T-helper 1 cell treated with Interleukin-12 subunit alpha and Interleukin-12 subunit beta and Interleukin-4 antibody, amounts not matched to agents 30 μg/mL and 1 μg/mL, for 36 hours (primary cell): ENCODE measurements around the gene FERD3L.
"Not testable (repeated sequence)": the region's sequence is repeated elsewhere in the genome, so short reads cannot be mapped to it uniquely, and the experiment has no call there.

Experiments used
- H3K27ac Mint-ChIP-seq: one replicate; pipeline ENCODE4 v1.8.0; 2021; ENCODE audit warnings: mild to moderate bottlenecking, mixed read lengths
- H3K27me3 Mint-ChIP-seq: one replicate; pipeline ENCODE4 v1.8.0; 2021; ENCODE audit warnings: low read depth, mixed read lengths
- H3K36me3 Mint-ChIP-seq: one replicate; pipeline ENCODE4 v1.8.0; 2021; ENCODE audit warnings: low read depth, mixed read lengths
- H3K4me1 Mint-ChIP-seq: one replicate; pipeline ENCODE4 v1.8.0; 2021; ENCODE audit warnings: low read depth, mixed read lengths
- H3K4me3 Mint-ChIP-seq: one replicate; pipeline ENCODE4 v1.8.0; 2021; ENCODE audit warnings: mild to moderate bottlenecking, moderate library complexity, mixed read lengths
- H3K9me3 Mint-ChIP-seq: one replicate; pipeline ENCODE4 v1.8.0; 2021; ENCODE audit warnings: mixed read lengths

FERD3L gene, protein sequence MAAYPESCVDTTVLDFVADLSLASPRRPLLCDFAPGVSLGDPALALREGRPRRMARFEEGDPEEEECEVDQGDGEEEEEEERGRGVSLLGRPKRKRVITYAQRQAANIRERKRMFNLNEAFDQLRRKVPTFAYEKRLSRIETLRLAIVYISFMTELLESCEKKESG

GRCh38 chr7:19144661-19145433 lies at the start of gene FERD3L:
TSS of gene FERD3L (minus strand) at chr7:19145421. CDS start at chr7:19145362, 59 bp downstream.
- H3K9me3 Mint-ChIP-seq = no peaks in the 10 kb centered on the region
- H3K27ac Mint-ChIP-seq = peak within 1 kb of the TSS; percentile 24
- no peak within 1 kb of the TSS for H3K4me3 Mint-ChIP-seq
- peaks cover 43% of the 10 kb centered on the region for H3K27me3 Mint-ChIP-seq
- no peaks in the 10 kb centered on the region for H3K4me1 Mint-ChIP-seq
- H3K36me3 Mint-ChIP-seq = no peaks in the 10 kb centered on the region

DNA sequence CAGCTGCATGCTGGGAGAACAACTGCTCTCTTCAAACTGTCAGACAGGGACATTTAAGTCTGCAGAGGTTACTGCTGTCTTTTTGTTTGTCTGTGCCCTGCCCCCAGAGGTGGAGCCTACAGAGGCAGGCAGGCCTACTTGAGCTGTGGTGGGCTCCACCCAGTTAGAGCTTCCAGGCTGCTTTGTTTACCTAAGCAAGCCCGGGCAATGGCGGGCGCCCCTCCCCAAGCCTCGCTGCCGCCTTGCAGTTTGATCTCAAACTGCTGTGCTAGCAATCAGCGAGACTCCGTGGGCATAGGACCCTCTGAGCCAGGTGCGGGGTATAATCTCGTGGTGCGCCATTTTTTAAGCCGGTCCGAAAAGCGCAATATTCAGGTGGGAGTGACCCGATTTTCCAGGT lies 49.2 kb upstream of the FERD3L start:
- not testable (repeated sequence) for H3K36me3 Mint-ChIP-seq, H3K4me3 Mint-ChIP-seq, H3K27ac Mint-ChIP-seq, H3K4me1 Mint-ChIP-seq, H3K9me3 Mint-ChIP-seq, H3K27me3 Mint-ChIP-seq

DNA sequence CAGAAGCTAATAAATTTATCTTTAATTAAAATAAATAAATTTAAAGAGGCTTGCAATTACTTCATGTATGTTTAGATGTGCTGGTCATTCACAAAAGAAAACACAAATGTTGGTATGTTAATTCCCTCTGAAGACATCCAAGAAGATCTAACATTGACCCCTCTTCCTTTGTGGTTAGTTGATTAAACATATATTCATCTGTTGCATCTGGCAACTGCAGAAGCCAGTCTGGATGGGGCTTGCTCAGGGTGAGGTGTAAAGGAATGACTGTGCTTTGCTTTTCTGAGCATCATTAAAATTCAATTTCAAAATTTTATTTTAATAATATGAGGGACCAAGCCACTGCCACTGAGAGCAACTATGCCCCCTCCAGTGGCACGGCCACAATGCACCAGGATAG lies 36.4 kb upstream of the FERD3L start:
- no peak overlapping the region for H3K27ac Mint-ChIP-seq
- no peaks in the 10 kb centered on the region for H3K27me3 Mint-ChIP-seq
- H3K4me1 Mint-ChIP-seq = no peaks in the 10 kb centered on the region
- no peaks in the 10 kb centered on the region for H3K36me3 Mint-ChIP-seq
- peaks cover 9% of the 10 kb centered on the region for H3K9me3 Mint-ChIP-seq
- H3K4me3 Mint-ChIP-seq = no peak overlapping the region

DNA sequence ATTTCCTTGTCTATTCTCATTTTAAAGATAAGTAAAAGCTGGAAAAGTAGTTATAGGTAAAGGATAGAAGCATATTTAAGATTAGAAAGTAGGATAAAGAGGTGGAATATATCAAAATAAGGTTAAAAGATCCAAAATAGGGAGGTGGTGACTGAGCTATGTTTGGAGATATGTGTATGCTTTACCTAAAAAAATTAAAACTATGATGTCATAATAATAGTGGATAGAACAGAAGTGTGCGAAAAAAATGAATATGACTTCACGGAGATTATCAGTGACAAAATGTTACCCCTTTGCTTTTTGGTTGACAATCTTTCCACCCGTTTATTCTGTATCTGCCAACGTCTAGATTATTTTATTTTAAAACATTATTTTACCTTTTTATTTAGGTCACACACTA lies 33.4 kb upstream of the FERD3L start:
- no peaks in the 10 kb centered on the region for H3K36me3 Mint-ChIP-seq
- H3K4me1 Mint-ChIP-seq = no peaks in the 10 kb centered on the region
- H3K9me3 Mint-ChIP-seq = peaks cover 6% of the 10 kb centered on the region
- no peak overlapping the region for H3K27ac Mint-ChIP-seq
- no peak overlapping the region for H3K4me3 Mint-ChIP-seq
- no peaks in the 10 kb centered on the region for H3K27me3 Mint-ChIP-seq

- Mint-ChIP-seq H3K36me3 (no peaks in the 10 kb centered on the region), H3K9me3 (peaks cover under 1% of the 10 kb centered on the region), H3K27ac (no peak overlapping the region), H3K4me3 (no peak overlapping the region), H3K27me3 (no peaks in the 10 kb centered on the region), H3K4me1 (no peaks in the 10 kb centered on the region)
These were observed 32.0 kb upstream of the FERD3L start for GRCh38 chr7:19177269-19177668.

DNA sequence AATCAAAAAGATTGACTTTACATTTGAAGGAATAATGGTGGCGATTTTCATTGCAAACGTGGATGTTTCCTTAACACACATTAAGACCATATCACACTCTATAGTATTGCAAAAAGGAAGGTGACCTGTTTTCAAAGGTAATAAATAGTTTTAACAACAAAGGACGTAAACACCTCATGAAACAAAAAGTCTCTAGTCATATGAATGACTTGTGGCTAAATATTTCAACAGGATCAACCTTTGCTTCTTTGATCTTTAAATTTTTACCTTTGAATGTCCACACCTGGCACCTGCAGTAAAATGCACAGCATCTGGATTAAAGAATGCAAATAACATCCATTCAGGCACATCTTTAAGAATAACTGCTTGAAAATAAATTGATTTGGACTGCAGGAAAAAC lies 30.0 kb upstream of the FERD3L start:
- Mint-ChIP-seq H3K27me3 (no peaks in the 10 kb centered on the region), H3K4me1 (no peaks in the 10 kb centered on the region), H3K36me3 (no peaks in the 10 kb centered on the region), H3K27ac (no peak overlapping the region), H3K9me3 (no peaks in the 10 kb centered on the region), H3K4me3 (no peak overlapping the region)

GRCh38 chr7:19161671-19162070 lies 16.4 kb upstream of the FERD3L start:
- Mint-ChIP-seq H3K27ac (no peak overlapping the region), H3K36me3 (no peaks in the 10 kb centered on the region), H3K4me3 (no peak overlapping the region), H3K9me3 (no peaks in the 10 kb centered on the region), H3K4me1 (no peaks in the 10 kb centered on the region), H3K27me3 (no peaks in the 10 kb centered on the region)

DNA sequence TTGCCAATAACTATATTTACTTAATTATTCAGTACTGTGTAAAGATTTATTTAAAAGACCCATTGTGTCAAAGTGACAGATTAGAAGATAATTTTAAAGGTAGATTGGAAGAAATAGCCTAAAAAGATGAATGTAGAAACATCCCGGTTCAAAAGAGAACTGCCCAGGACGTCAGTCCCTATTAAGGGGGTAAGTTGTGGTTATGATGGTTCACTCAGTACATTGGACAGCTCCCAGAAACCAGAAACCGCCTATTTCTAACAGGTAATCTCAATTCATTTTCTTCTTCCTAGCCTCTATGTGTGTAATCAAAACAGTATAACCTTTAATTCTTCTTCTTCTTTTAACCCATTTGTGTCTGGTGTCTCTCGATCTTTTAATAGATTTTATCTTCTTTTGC lies 1.5 kb upstream of the FERD3L start:
- Mint-ChIP-seq H3K27me3 (peaks cover 43% of the 10 kb centered on the region), H3K36me3 (no peaks in the 10 kb centered on the region), H3K27ac (no peak overlapping the region), H3K9me3 (no peaks in the 10 kb centered on the region), H3K4me1 (no peaks in the 10 kb centered on the region), H3K4me3 (no peak overlapping the region)

GRCh38 chr7:19145434-19146115 lies 354 bp upstream of the FERD3L start:
- Mint-ChIP-seq H3K9me3 (no peaks in the 10 kb centered on the region), H3K36me3 (no peaks in the 10 kb centered on the region), H3K4me1 (no peaks in the 10 kb centered on the region), H3K27me3 (peaks cover 43% of the 10 kb centered on the region), H3K27ac (no peak overlapping the region), H3K4me3 (no peak overlapping the region)

DNA sequence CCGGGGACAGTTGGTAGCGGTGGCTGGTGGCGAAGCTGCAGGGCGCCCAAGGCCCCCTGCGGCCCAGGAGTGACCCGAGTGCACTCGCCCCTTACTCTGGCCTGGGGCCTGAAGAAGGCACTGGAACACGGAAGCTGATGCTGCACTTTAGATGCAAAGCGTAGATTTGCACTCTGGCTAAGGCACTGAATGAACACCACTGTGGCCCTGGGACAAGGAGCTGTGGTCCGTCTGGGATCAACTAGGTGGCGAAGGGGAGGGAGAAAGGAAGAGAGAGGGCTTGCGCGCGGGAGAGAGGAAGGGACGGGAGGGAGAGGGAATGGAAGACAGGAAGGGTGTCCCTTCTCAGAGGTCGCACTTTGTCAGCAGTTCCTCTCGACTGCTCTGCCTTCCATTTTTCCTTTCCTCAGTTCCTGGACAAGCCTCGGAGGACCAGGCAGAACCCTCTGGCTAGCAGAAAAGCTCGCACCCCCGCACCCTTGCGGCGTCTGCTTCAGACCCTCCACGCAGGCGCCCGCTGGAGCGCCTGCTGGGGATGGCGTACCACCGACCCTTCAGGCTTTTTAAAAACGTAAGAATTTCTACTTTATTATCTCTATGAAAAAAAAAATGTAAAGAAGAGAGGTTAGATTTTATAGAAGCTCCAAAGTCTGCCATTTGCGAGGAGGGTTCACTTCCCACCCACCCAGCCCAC lies 1.2 kb downstream of the FERD3L start:
- Mint-ChIP-seq H3K9me3 (no peaks in the 10 kb centered on the region), H3K27ac (no peak overlapping the region), H3K36me3 (no peaks in the 10 kb centered on the region), H3K4me1 (no peaks in the 10 kb centered on the region), H3K27me3 (peaks cover 43% of the 10 kb centered on the region), H3K4me3 (no peak overlapping the region)

GRCh38 chr7:19139706-19140327 lies 5.4 kb downstream of the FERD3L start:
- H3K4me3 Mint-ChIP-seq = no peak overlapping the region
- H3K4me1 Mint-ChIP-seq = no peaks in the 10 kb centered on the region

DNA sequence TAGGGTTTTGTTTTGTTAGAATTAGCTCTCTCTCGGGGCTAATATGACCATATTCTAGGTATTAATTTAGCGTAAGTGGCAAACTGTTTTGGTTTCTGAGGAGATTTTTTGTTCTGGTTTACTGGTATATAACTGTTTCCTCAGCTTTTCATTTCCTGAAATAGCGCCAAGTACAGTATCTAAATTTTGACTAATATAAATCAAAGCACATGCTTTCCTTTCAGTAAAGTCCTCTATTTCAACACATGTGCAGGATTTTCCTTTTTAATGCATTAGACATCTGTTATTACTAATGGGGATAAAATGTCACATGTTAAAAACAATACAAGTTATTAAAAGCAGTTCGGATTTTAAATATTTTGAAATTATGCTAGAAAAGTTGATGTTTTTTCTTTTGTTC lies 11.3 kb downstream of the FERD3L start:
- Mint-ChIP-seq H3K9me3 (no peaks in the 10 kb centered on the region), H3K4me1 (no peaks in the 10 kb centered on the region), H3K36me3 (no peaks in the 10 kb centered on the region), H3K4me3 (no peak overlapping the region), H3K27me3 (no peaks in the 10 kb centered on the region), H3K27ac (no peak overlapping the region)

More at GRCh38 chr7:19139706-19140327, 5.4 kb downstream of the FERD3L start:
- Mint-ChIP-seq H3K27ac (no peak overlapping the region), H3K36me3 (no peaks in the 10 kb centered on the region), H3K27me3 (peaks cover 23% of the 10 kb centered on the region), H3K9me3 (no peaks in the 10 kb centered on the region)

GRCh38 chr7:19133390-19133789 lies 11.8 kb downstream of the FERD3L start:
- no peaks in the 10 kb centered on the region for H3K9me3 Mint-ChIP-seq
- H3K27me3 Mint-ChIP-seq = no peaks in the 10 kb centered on the region

GRCh38 chr7:19128856-19129255 lies 16.4 kb downstream of the FERD3L start:
- Mint-ChIP-seq H3K27me3 (peaks cover 3% of the 10 kb centered on the region), H3K9me3 (no peaks in the 10 kb centered on the region), H3K36me3 (no peaks in the 10 kb centered on the region), H3K4me1 (no peaks in the 10 kb centered on the region), H3K4me3 (no peak overlapping the region), H3K27ac (no peak overlapping the region)

More at GRCh38 chr7:19133390-19133789, 11.8 kb downstream of the FERD3L start:
- Mint-ChIP-seq H3K4me1 (no peaks in the 10 kb centered on the region), H3K36me3 (no peaks in the 10 kb centered on the region), H3K27ac (no peak overlapping the region), H3K4me3 (no peak overlapping the region)
